Stimulated activated CD4-positive, alpha-beta T cell treated with anti-CD3 and anti-CD28 coated beads, Interleukin-1b, Interleukin-23, amount 100 ng/mL, for 4 hours (primary cell): ENCODE measurements around the gene ADCY6.

Experiments used
- DNase-seq, 2 donors: peaks; one replicate each; pipeline ENCODE4 v3.0.0-alpha.2; 2020; ENCODE audit warnings: low read depth in 2 of 2

Gene ADCY6

DNA sequence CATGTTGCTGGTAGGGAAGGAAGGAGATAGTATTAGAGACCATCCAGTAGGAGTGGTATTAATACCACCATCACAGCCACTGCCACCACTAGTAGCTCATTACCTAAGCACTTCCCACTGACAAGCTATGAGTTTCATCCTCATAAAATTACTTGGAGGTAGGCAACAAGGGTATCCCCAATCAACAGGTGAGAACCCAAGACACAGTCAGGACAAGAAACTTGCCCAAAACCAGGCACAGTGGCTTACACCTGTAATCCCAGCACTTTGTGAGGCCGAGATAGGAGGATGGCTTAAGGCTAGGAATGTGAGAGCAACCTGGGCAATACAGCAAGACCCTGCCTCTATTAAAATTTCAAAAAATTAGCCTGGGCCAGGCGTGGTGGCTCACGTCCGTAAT, 5.5 kb downstream of the ADCY6 start:
- no peak for DNase-seq

GRCh38 chr12:48782457-48783395, 6.2 kb downstream of the ADCY6 start:
- DNase-seq = no peak

GRCh38 chr12:48781750-48782456, 7.0 kb downstream of the ADCY6 start:
- no peak for DNase-seq

DNA sequence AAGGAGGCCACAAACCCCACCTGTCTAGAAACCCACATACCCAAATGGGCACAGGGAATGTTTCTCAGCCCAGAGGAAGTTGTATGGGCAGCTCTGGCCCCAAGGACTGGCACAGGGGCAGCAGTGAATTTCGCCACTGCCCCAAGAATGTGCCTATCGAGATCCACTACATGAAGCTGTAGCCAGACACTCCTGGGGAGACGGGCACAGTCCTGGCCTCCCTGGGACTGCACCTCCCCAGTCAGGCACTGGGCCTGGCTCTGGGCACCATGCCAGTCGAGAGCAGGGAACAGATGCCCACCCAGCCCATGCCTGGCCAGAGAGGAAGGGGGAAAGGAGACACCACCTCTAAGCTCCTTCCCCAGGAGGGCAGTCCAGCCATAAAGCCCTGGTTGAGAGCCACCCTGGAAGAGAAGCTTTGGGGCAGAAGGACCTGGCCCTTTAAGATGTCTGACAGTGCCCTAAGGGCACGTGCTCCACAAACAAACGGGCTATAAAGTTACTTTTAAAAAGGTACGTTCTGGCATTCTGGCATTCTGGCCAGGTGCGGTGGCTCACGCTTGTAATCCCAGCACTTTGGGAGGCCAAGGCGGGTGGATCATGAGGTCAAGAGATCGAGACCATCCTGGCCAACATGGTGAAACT, 8.4 kb downstream of the ADCY6 start:
- DNase-seq = no peak

DNA sequence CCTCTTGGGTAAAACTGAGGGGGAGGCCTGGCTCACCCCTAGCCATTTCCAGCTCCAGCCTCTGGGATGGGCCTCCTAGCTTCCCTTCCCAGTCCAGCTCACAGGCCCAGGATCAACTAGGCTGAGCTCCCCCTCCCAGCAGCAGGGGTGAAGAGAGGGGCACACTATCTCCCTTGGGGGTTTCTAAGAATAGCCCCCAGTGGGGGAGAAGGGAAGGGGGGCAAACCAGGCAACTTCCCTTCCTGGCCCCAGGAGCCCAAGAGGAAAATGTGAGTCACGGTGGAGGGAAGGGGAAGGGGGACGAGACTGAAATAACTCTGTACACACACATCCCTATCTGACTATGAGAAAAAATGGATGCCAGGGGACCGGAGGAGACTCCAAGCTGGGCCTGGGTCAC, 9.0 kb downstream of the ADCY6 start:
- DNase-seq = no peak

- DNase-seq = no peak
Observed at GRCh38 chr12:48777501-48778400, 11.1 kb downstream of the ADCY6 start.

DNA sequence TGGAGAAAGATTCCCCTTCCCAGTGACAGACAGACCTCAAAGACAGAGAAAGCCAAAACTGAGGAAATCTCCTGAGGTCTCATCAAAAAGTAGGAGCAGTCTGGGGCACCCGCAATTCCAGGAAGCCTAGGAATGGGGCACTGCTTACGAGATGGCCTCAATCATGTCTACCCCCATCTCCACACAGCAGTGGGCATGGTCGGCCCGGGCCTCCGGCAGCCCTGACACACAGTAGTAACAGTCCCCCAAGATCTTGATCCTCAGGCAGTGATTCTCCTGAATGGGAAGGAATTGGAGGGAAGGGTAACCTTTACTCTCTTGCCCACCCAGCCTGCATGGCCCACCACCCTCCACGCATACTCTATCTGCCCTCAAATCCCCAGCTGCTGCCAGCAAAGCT, 11.9 kb downstream of the ADCY6 start:
- DNase-seq = no peak

GRCh38 chr12:48775991-48776649, 12.8 kb downstream of the ADCY6 start:
- no peak for DNase-seq

GRCh38 chr12:48775299-48775698, 13.6 kb downstream of the ADCY6 start:
- DNase-seq = no peak

- no peak for DNase-seq
Observed at GRCh38 chr12:48774516-48774915, 14.4 kb downstream of the ADCY6 start.

DNA sequence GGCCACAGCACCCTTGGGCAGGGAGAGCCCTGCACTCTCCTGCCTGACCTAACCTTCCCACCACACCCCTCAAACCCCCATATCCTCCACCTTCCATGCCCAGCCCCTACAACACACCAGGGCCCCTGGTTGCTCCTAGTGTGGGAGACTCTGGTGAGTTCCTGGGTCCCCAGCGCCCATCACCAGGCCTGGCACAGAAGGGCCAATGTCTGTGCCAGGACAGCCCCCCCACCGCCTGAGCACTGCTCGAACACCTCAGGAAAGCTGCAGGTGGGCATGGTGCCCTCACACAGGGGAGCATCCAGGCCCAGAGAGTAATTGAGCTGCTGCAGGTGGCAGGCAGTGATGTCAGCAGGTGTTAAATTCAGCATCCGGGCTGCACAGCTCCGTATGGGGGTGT, 15.2 kb downstream of the ADCY6 start:
- no peak for DNase-seq

- DNase-seq = no peak
Observed at GRCh38 chr12:48771588-48772112, 17.2 kb downstream of the ADCY6 start.

DNA sequence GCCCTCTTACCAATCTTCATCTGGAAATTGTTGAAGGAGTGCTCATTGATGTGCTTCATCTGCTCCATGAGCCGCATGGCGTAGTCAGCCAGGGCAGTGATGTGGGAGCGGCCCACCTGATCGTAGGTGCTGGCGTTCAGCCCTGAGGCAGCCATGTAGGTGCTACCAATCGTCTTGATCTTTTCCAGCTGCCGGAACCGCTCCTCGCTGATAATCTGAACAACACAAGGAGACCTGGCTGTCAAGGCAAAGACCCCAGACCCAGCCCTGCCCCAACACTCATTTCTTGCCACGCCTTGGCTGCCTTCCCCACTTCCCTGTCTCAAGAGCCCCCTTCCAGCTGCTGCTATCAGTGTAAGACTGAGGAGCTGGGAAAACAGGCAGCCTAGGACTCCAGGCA, 18.1 kb downstream of the ADCY6 start:
- DNase-seq = no peak

DNA sequence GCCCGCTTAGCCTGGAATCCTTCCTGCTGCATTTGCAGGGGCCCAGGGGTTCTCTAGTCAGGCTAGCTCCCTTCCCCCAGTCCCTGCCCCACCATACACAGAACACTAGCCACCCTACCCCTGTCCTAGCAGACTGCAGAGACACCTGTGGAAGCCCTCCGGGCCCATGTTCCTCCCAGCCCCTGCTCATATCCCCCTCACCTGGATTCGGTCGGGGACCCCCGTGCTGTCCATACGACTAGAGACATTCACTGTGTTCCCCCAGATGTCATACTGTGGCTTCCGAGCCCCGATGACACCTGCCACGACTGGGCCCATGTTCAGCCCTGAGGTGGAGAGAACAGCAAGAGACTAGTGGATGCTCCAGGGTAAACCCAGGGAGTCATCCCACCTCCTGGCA, 20.2 kb downstream of the ADCY6 start:
- no peak for DNase-seq

- DNase-seq = no peak
Observed at GRCh38 chr12:48768147-48768546, 20.7 kb downstream of the ADCY6 start.

- DNase-seq = no peak
Observed at GRCh38 chr12:48767521-48767920, 21.4 kb downstream of the ADCY6 start.

- no peak for DNase-seq
Observed at GRCh38 chr12:48767047-48767446, 21.8 kb downstream of the ADCY6 start.

DNA sequence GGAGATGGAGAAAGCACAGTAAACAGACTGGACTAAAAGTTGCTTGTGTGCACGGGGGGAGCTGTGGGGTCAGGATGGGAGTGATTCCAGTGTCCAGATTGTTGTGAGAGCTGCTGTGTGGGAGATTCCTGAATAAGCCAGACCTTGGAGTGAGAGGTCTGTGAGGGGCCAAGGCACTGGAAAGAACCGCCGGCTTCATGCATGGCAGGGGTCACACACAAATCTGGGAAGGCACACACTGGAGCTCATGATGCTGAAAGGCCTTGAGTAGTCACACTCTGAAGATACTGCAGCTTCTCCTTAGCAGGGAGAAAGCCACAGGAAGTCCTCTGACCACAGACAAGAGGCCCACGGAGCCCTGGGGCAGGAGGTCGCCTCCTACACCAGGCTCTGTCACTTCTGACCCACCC, 23.1 kb downstream of the ADCY6 start:
- no peak for DNase-seq

DNA sequence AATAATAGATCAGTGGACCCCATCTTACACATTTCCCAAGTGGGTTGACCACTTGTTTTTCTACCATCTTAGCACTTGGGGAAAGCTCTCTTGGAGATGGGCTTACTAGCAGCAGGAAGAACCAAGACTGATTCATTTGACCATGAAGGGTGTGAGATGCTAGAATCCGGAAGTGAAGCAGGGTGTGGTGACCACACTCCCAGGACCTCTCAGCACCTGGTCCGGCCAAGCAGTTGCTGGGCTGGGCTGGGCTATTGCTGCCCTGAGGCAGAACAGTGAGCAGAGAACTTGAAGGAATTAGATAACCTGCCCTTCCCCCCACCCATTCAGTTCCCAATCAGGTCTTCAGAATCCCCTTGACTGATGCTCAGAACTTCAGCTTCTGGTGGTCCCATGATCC, 24.4 kb downstream of the ADCY6 start:
- DNase-seq = no peak

DNA sequence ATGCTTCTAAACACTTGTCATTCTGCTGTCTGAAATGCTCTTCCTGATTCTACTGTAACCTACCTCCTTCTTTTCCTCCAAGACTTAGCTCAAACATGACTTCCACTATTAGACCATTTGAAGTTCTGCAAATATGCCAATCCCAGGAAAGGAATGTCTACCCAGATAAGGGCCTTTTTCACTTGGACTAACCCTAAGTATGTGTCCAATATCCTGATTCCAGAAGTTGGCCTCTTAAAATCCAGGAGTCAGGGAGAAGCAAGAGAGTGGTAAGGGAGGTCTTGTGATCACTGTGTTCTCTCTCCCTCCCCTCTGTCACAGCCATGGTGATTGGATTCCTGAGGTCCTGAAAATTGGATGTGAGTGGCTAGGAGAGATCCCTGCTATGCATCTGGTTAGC, 30.2 kb downstream of the ADCY6 start:
- DNase-seq = no peak

- no peak for DNase-seq
Observed at GRCh38 chr12:48758186-48758585, 30.7 kb downstream of the ADCY6 start.
